NB4 (cell line): ENCODE data around the gene CGNL1.

Experiments
- DNase-seq: peaks from one replicate; pipeline ENCODE4 v3.0.0; 2010; ENCODE audit warnings: low read depth
- H3K4me3 ChIP-seq: one replicate; pipeline ENCODE4 v1.5.1; 2011; ENCODE audit warnings: mild to moderate bottlenecking, low read depth, low read length, moderate library complexity
- MYC ChIP-seq: IDR thresholded peaks from 2 replicates; pipeline ENCODE4 v1.6.1; 2011; ENCODE audit warnings: low read depth, low read length
- POLR2A ChIP-seq: IDR thresholded peaks from 2 replicates; pipeline ENCODE4 v1.6.1; 2011; ENCODE audit warnings: mild to moderate bottlenecking; ENCODE audit not compliant: insufficient read length; ENCODE audit errors: extremely low read depth
- TF ChIP-seq, protein P1 (sequence below): IDR thresholded peaks from one replicate; pipeline ENCODE4 v1.5.1; 2012; ENCODE audit warnings: low read depth, low read length
- TF ChIP-seq, protein P2 (sequence below): IDR thresholded peaks from 2 replicates; pipeline ENCODE4 v1.6.1; 2011; ENCODE audit warnings: low read depth, low read length

CGNL1 gene

DNA sequence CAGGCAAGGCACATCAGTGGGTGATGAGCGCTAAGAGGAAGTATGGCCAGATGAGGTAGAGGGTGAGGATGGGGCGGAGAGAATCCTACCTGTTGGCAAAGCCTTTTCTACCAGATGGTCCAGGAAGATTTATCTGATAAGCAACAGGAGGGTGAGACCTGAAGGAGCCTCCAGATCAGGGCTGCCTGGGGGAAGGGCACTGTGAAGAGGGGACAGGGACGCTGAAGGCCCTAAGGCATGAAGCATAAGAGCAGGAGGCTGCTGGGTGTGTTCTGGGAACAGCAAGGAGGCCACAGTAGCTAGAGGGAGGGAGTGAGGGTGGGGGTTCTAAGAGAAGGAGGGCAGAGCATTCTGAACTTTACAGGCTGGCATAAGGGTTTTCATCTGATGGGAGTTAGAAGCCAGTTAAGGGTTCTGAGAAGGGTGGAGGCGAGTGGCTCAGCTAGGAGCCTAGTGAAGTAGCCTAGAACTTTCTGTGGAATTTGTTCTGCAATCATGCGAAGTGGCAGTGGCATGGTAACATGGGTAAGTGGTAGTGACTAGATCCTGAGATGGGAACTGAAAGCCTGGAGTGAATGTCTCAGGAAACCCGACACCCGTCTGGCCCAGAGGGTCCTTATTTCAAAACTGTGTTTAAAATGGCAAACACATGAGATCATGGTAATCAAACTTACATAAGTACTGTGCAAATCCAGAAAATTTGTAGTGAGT lies 29.9 kb downstream of the CGNL1 start:
- no peak overlapping the region for H3K4me3 ChIP-seq
- no peak for DNase-seq
- no peak for TF ChIP-seq POLR2A
- TF ChIP-seq, protein P1, sequence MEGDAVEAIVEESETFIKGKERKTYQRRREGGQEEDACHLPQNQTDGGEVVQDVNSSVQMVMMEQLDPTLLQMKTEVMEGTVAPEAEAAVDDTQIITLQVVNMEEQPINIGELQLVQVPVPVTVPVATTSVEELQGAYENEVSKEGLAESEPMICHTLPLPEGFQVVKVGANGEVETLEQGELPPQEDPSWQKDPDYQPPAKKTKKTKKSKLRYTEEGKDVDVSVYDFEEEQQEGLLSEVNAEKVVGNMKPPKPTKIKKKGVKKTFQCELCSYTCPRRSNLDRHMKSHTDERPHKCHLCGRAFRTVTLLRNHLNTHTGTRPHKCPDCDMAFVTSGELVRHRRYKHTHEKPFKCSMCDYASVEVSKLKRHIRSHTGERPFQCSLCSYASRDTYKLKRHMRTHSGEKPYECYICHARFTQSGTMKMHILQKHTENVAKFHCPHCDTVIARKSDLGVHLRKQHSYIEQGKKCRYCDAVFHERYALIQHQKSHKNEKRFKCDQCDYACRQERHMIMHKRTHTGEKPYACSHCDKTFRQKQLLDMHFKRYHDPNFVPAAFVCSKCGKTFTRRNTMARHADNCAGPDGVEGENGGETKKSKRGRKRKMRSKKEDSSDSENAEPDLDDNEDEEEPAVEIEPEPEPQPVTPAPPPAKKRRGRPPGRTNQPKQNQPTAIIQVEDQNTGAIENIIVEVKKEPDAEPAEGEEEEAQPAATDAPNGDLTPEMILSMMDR, result no peak
- TF ChIP-seq, protein P2, sequence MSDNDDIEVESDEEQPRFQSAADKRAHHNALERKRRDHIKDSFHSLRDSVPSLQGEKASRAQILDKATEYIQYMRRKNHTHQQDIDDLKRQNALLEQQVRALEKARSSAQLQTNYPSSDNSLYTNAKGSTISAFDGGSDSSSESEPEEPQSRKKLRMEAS, result no peak
- TF ChIP-seq MYC, result no peak

DNA sequence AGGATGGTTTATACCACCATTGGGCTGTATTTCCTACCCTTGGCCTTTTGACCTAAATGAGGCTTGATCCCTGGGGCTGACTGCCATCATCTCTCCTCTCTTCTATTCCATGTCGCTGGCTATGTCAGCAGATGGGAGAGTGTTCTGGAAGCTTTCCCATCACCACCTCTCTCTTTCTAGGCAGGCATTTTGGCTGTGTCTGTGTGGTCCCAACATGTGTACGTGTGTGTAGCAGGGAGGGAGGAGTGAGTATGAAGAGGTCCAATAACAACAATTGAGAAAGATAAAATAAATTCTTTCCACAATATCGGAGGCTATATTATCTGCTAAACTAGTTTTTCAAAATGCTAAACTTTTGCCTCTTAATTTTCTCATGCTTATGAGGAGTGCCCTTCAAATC lies 34.1 kb downstream of the CGNL1 start:
- DNase-seq, result no peak

DNA sequence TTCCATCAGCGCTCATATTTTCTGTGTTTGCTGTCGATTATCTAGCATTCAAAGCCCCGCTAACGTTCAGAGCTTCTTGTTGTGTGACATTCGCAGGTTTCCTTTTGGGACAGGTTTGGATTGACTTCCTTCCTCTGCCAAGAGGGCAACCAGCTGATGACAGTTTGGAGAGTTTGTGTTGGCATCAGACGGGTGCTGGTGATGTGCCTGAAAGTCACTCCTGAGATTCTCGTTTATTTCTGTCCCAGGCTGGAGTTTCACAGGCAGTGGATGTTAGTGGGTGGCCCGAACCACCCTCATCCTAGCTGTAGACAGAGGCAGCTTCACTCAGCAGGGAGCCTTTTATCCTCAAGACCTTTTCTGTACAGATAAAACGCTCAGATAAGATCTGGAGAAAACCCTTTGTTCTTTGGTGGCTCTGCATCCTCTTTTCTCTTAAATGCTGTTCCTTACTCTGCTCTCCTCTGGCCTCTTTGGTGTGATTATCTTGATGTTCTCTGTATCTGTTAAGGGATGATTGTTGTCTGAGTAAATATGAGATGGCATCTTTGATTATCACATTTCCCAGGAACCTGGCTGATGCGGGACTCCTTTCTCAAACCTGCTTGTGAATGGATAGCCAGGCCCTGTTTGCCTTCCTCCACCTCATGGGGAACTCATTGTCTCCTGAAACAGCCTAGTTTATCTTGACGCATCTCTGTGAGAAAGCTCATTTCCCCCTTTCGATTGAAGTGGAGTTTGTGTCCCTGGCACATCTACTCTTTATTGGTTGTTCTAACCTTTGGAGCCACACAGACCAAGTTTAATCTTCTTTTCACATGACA lies 35.9 kb downstream of the CGNL1 start:
- no peak overlapping the region for H3K4me3 ChIP-seq
- TF ChIP-seq, protein P2, result no peak
- TF ChIP-seq, protein P1, result no peak
- TF ChIP-seq MYC (no peak), POLR2A (no peak)
- DNase-seq, result no peak

More for the DNA sequence above, 34.1 kb downstream of the CGNL1 start:
- no peak overlapping the region for H3K4me3 ChIP-seq
- TF ChIP-seq, protein P1, result no peak
- no peak for TF ChIP-seq MYC
- no peak for TF ChIP-seq POLR2A
- TF ChIP-seq, protein P2, result no peak

DNA sequence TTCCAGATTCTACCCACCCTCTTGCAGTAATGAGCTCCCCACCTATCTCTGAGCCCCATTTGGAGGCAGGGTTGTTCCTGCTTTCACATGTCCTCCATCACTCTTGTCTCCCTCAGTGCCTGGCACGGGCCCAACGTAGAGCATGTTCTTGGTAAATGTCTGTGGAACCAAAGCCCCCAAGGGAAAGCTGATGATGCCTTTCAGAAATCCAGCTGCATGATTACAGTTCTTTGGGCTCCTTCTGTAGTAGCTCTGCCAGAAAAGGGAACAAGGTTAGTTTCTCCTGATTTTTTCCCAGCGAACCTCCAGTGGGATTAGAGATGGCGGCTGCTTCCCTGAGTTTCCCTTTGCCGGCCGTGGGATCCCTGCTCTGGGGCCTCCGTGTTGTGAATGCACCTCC lies 39.3 kb downstream of the CGNL1 start:
- no peak overlapping the region for H3K4me3 ChIP-seq
- TF ChIP-seq, protein P2, result no peak
- no peak for TF ChIP-seq MYC
- TF ChIP-seq, protein P1, result no peak
- no peak for TF ChIP-seq POLR2A
- no peak for DNase-seq

DNA sequence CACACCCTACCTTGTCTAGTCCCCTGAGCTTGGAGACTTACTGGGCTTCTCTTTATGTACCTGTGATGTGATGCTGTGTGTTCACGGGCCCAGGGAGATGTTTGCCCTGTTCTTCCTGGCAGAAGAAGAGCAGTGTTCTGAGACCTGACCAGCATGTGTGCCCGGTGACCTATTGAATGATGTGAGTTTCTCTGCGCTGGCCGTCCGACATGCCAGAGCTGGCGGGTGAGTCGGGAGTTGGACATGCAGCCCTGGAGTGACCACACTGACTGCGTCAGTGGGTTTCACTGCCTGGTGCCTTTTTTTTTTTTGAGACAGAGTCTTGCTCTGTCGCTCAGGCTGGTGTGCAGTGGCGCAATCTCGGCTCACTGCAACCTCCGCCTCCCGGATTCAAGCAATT lies 42.3 kb downstream of the CGNL1 start:
- no peak overlapping the region for H3K4me3 ChIP-seq
- no peak for DNase-seq
- TF ChIP-seq MYC (no peak), POLR2A (no peak)
- TF ChIP-seq, protein P2, result no peak
- TF ChIP-seq, protein P1, result no peak
